ENCODE data around the gene MRPS12.

MRPS12 gene

DNA sequence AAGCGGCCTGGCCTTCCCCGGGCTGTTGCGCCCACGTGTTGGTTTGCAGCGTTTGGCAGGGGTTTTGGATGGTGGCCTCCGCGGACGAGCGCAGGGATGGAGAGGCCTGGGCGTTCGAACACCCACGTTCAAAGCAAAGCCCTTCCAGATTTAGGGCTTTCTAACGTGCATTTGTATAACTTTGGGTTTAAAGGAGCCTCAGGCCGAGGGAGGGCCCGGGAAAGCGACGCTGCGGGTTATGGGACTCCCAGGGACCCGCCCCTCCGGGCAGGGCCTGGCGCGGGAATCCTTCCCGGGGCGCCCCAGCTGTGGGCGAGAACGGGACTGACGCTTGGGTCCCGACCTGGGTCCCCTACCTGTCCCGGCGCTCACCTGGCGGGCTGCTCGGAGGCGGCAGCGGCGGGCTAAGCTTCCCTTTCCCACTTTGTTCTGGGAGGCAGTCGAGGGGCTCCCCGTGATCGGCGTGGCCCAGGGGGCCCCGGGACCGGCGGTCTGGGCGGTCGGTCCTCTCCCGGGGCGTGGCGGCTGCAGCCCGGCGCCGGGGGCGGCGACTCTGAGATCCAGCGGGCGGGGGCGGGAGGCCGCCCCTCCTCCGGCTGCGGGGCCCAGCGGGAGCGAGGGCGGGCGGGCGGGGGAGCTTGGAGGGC, 44.6 kb downstream of the MRPS12 start, which contains the start of gene FBXO17 (continued):
- TF ChIP-seq ZNF280C (tag by site-specific recombination; IDR thresholded peaks at IDR 0.05) = no peak
- TF ChIP-seq ZNF404 (tag by site-specific recombination; IDR thresholded peaks at IDR 0.05) = no peak
- TF ChIP-seq ZNF521 (tag by site-specific recombination; IDR thresholded peaks at IDR 0.05) = no peak
- no peak for TF ChIP-seq ZNF292 (tag by site-specific recombination; IDR thresholded peaks at IDR 0.05; ENCODE audit: borderline replicate concordance, low read depth)
- TF ChIP-seq ZNF596 (tag by site-specific recombination; IDR thresholded peaks at IDR 0.05) = peak; percentile 58; the same call in 1 of the 2 replicates
- TF ChIP-seq YY1 (tag by site-specific recombination; IDR thresholded peaks at IDR 0.05) = no peak; the same call in 1 of the 2 replicates
- peak; percentile 96 for TF ChIP-seq KLF9 (tag by site-specific recombination; IDR thresholded peaks at IDR 0.05; ENCODE audit: low read depth)
- TF ChIP-seq ZNF560 (tag by site-specific recombination; IDR thresholded peaks at IDR 0.05; ENCODE audit: borderline replicate concordance) = no peak
- 0 out of 2 replicates have a peak, but pooled peaks have one; percentile 36 for TF ChIP-seq BCL6B (tag by site-specific recombination; IDR thresholded peaks at IDR 0.05)
- TF ChIP-seq ZNF747 (tag by site-specific recombination; IDR thresholded peaks at IDR 0.05) = no peak
- no peak for TF ChIP-seq ZNF488 (tag by site-specific recombination; IDR thresholded peaks at IDR 0.05)
- TF ChIP-seq, protein P1, sequence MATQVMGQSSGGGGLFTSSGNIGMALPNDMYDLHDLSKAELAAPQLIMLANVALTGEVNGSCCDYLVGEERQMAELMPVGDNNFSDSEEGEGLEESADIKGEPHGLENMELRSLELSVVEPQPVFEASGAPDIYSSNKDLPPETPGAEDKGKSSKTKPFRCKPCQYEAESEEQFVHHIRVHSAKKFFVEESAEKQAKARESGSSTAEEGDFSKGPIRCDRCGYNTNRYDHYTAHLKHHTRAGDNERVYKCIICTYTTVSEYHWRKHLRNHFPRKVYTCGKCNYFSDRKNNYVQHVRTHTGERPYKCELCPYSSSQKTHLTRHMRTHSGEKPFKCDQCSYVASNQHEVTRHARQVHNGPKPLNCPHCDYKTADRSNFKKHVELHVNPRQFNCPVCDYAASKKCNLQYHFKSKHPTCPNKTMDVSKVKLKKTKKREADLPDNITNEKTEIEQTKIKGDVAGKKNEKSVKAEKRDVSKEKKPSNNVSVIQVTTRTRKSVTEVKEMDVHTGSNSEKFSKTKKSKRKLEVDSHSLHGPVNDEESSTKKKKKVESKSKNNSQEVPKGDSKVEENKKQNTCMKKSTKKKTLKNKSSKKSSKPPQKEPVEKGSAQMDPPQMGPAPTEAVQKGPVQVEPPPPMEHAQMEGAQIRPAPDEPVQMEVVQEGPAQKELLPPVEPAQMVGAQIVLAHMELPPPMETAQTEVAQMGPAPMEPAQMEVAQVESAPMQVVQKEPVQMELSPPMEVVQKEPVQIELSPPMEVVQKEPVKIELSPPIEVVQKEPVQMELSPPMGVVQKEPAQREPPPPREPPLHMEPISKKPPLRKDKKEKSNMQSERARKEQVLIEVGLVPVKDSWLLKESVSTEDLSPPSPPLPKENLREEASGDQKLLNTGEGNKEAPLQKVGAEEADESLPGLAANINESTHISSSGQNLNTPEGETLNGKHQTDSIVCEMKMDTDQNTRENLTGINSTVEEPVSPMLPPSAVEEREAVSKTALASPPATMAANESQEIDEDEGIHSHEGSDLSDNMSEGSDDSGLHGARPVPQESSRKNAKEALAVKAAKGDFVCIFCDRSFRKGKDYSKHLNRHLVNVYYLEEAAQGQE (tag by site-specific recombination; IDR thresholded peaks at IDR 0.05) = no peak
- peak; percentile 94 for TF ChIP-seq ZNF423 (tag by site-specific recombination; IDR thresholded peaks at IDR 0.05)
- no peak for TF ChIP-seq ZBTB49 (tag by site-specific recombination; IDR thresholded peaks at IDR 0.05; ENCODE audit: low read depth)
- TF ChIP-seq ZNF623 (tag by site-specific recombination; IDR thresholded peaks at IDR 0.05) = no peak; the same call in 1 of the 2 replicates
- peak; percentile 68 for TF ChIP-seq ZNF366 (tag by site-specific recombination; conservative IDR thresholded peaks at IDR 0.05)
- TF ChIP-seq GFI1B (tag by site-specific recombination; IDR thresholded peaks at IDR 0.05) = 0 out of 2 replicates have a peak, but pooled peaks have one; percentile 19
- TF ChIP-seq ZNF214 (tag by site-specific recombination; IDR thresholded peaks at IDR 0.05; ENCODE audit: borderline replicate concordance) = no peak
- peak; percentile 91 for TF ChIP-seq GLIS1 (tag by site-specific recombination; IDR thresholded peaks at IDR 0.05)
- no peak for TF ChIP-seq ZNF169 (tag by site-specific recombination; IDR thresholded peaks at IDR 0.05)
- peak; percentile 99 for TF ChIP-seq KLF8 (tag by site-specific recombination; IDR thresholded peaks at IDR 0.05)
- peak; percentile 72; the same call in 1 of the 2 replicates for TF ChIP-seq REPIN1 (tag by site-specific recombination; IDR thresholded peaks at IDR 0.05; ENCODE audit: low read depth)
- TF ChIP-seq SP2 (tag by site-specific recombination; IDR thresholded peaks at IDR 0.05) = peak; percentile 73
- TF ChIP-seq, protein P2, sequence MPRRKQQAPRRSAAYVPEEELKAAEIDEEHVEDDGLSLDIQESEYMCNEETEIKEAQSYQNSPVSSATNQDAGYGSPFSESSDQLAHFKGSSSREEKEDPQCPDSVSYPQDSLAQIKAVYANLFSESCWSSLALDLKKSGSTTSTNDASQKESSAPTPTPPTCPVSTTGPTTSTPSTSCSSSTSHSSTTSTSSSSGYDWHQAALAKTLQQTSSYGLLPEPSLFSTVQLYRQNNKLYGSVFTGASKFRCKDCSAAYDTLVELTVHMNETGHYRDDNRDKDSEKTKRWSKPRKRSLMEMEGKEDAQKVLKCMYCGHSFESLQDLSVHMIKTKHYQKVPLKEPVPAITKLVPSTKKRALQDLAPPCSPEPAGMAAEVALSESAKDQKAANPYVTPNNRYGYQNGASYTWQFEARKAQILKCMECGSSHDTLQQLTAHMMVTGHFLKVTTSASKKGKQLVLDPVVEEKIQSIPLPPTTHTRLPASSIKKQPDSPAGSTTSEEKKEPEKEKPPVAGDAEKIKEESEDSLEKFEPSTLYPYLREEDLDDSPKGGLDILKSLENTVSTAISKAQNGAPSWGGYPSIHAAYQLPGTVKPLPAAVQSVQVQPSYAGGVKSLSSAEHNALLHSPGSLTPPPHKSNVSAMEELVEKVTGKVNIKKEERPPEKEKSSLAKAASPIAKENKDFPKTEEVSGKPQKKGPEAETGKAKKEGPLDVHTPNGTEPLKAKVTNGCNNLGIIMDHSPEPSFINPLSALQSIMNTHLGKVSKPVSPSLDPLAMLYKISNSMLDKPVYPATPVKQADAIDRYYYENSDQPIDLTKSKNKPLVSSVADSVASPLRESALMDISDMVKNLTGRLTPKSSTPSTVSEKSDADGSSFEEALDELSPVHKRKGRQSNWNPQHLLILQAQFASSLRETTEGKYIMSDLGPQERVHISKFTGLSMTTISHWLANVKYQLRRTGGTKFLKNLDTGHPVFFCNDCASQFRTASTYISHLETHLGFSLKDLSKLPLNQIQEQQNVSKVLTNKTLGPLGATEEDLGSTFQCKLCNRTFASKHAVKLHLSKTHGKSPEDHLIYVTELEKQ (tag by site-specific recombination; IDR thresholded peaks at IDR 0.05; ENCODE audit: borderline replicate concordance) = peak; percentile 67; the same call in 1 of the 2 replicates
- TF ChIP-seq ZNF354C (tag by site-specific recombination; IDR thresholded peaks at IDR 0.05; ENCODE audit: borderline replicate concordance, low read depth) = no peak
- TF ChIP-seq ZBTB20 (tag by site-specific recombination; IDR thresholded peaks at IDR 0.05) = peak; percentile 100

All from HEK293 (cell line).